NT2/D1 (cell line): ENCODE data around the gene AMBRA1.

Source experiments
- DNase-seq: peaks from one replicate; pipeline ENCODE4 v3.0.0-alpha.2; 2011; ENCODE audit warnings: low read depth, low spot score
- H3K27me3 ChIP-seq: 2 replicates; pipeline ENCODE4 v1.6.0; 2011; ENCODE audit warnings: mild to moderate bottlenecking; ENCODE audit not compliant: insufficient read length, insufficient read depth
- H3K36me3 ChIP-seq: 2 replicates; pipeline ENCODE4 v1.6.1; 2011; ENCODE audit warnings: mild to moderate bottlenecking, low read length, mixed read lengths; ENCODE audit not compliant: insufficient read depth, insufficient read length
- H3K4me1 ChIP-seq: 2 replicates; pipeline ENCODE4 v1.5.1; 2011; ENCODE audit not compliant: insufficient read depth, insufficient read length
- H3K4me3 ChIP-seq: 2 replicates; pipeline ENCODE4 v1.5.1; 2011; ENCODE audit warnings: low read depth; ENCODE audit not compliant: insufficient read length
- H3K9ac ChIP-seq: 2 replicates; pipeline ENCODE4 v1.6.0; 2011; ENCODE audit warnings: low read depth; ENCODE audit not compliant: insufficient read length
- H3K9me3 ChIP-seq: 2 replicates; pipeline ENCODE4 v1.5.1; 2011; ENCODE audit warnings: mild to moderate bottlenecking, low read length; ENCODE audit not compliant: insufficient read depth
- SUZ12 ChIP-seq: IDR thresholded peaks from 2 replicates; pipeline ENCODE4 v1.6.1; 2011; ENCODE audit not compliant: insufficient read length, insufficient read depth; ENCODE audit errors: extremely low read depth
- YY1 ChIP-seq: IDR thresholded peaks from 2 replicates; pipeline ENCODE4 v1.6.1; 2011; ENCODE audit not compliant: insufficient read length, insufficient read depth
- ZNF274 ChIP-seq: IDR thresholded peaks from 2 replicates; pipeline ENCODE4 v1.6.1; 2011; ENCODE audit warnings: mild to moderate bottlenecking, low read depth, low read length

AMBRA1 gene, protein sequence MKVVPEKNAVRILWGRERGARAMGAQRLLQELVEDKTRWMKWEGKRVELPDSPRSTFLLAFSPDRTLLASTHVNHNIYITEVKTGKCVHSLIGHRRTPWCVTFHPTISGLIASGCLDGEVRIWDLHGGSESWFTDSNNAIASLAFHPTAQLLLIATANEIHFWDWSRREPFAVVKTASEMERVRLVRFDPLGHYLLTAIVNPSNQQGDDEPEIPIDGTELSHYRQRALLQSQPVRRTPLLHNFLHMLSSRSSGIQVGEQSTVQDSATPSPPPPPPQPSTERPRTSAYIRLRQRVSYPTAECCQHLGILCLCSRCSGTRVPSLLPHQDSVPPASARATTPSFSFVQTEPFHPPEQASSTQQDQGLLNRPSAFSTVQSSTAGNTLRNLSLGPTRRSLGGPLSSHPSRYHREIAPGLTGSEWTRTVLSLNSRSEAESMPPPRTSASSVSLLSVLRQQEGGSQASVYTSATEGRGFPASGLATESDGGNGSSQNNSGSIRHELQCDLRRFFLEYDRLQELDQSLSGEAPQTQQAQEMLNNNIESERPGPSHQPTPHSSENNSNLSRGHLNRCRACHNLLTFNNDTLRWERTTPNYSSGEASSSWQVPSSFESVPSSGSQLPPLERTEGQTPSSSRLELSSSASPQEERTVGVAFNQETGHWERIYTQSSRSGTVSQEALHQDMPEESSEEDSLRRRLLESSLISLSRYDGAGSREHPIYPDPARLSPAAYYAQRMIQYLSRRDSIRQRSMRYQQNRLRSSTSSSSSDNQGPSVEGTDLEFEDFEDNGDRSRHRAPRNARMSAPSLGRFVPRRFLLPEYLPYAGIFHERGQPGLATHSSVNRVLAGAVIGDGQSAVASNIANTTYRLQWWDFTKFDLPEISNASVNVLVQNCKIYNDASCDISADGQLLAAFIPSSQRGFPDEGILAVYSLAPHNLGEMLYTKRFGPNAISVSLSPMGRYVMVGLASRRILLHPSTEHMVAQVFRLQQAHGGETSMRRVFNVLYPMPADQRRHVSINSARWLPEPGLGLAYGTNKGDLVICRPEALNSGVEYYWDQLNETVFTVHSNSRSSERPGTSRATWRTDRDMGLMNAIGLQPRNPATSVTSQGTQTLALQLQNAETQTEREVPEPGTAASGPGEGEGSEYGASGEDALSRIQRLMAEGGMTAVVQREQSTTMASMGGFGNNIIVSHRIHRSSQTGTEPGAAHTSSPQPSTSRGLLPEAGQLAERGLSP (N-terminal part only)

DNA sequence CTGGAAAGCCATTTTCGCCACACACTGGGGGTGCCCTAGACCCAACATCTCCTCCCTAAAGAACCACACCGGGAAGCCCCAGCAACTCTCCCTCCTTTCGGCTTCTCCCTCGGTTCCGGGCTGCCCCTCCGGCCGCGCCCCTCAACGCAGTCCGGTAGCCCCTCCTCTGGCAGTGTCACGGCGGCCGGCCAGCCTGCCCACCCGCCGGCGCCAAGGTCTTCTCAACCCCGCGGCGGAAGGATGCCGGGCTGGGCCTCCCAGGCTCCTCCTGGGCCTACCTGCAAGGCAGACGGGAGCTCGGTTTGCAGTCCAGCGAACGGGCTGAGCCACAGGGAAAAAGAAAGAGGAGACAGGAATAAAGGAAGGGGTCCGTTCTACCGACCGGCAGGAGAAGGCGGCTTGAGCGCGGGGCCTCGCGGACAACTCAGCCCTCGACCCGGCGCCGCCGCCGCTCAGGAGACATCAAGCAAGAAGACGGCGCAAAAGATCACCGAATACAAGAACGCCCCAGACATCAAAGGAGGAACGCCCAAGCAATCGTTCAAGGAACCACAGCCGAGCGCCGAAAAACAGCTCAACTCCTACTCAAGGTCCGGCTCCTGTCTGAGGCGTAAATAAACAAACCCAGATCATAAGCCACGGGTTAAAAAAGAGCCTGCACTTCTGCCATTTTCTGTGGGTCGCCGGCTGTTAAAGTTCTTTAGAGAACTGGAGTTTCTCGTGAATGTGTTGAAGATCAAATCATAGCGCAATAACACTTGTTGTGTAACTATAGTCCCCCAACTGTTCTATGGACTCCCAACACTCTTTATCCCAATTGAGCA is at the start of gene AMBRA1:
Gene AMBRA1, minus strand, starts transcription at position 474 of the 824 bp plus-strand sequence. CDS start 45,643 bp downstream, outside the sequence.
- Histone ChIP-seq H3K36me3 (no peaks in the 10 kb centered on the region), H3K4me3 (peak within 1 kb of the TSS; percentile 89), H3K27me3 (no peaks in the 10 kb centered on the region), H3K9me3 (no peaks in the 10 kb centered on the region), H3K9ac (peak within 1 kb of the TSS; percentile 90), H3K4me1 (no peaks in the 10 kb centered on the region)
- no peak for TF ChIP-seq ZNF274
- TF ChIP-seq SUZ12 = no peak
- TF ChIP-seq YY1 = no peak
- DNase-seq = peak; percentile 95

DNA sequence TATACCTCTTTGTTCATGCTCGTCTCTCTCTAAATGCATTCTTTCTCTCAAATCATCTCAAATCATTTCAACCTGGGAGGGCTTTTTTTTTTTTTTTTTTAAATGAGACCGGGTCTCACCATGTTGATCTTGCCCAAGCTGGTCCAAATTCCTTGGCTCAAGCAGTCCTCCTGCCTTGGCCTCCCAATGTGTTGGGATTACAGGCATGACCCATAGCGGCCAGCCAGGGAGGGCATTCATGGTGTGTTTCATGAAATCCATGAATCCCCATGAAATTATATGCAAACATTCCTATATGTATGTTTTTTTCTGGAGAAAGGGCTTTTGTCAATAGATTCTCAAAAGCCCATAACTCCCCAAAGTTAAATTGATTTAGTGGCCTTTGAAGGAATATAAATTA is 49.7 kb upstream of the AMBRA1 start:
- Histone ChIP-seq H3K4me1 (no peaks in the 10 kb centered on the region), H3K27me3 (no peaks in the 10 kb centered on the region), H3K9ac (no peak overlapping the region), H3K9me3 (peaks cover 6% of the 10 kb centered on the region; the same call in 1 of the 2 replicates), H3K36me3 (peaks cover 58% of the 10 kb centered on the region), H3K4me3 (no peak overlapping the region)
- no peak for DNase-seq
- no peak for TF ChIP-seq ZNF274
- TF ChIP-seq SUZ12 = no peak
- no peak for TF ChIP-seq YY1

DNA sequence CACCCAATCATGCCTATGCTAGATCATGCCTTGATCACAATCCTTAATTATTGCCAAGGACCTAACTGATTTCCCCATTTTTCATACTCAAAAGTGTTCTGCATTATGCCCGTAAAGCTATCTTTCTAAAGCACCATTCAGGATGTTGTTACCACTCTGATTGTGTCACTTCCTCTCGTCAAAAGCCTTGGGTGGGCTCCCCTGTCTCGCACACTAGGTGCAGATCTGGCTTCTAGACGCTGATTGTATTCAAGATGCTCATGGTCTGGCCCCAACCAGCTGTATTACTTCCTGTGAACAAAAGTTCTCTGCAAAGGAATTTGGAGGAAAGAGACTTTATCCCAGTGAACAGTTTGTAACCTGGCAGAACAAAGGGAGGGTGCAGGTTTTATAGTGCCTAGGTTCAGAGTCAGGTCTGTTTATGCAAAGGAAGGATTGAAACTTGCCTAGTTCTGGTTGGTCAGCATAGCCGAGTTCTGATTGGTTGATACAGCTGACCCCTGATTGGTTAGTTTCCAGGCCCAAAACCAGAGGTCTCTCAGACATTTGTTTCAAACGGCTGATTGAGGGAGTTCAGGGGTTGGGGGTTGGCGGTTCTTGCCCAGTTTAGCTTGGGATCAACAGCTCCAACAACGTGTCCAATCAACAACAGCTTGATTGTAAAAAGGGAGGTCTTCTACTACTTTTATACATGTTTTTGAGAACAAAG is 49.0 kb upstream of the AMBRA1 start:
- TF ChIP-seq SUZ12 = no peak
- Histone ChIP-seq H3K36me3 (peaks cover 57% of the 10 kb centered on the region), H3K9me3 (peaks cover 6% of the 10 kb centered on the region; the same call in 1 of the 2 replicates), H3K9ac (no peak overlapping the region), H3K27me3 (no peaks in the 10 kb centered on the region), H3K4me1 (no peaks in the 10 kb centered on the region), H3K4me3 (no peak overlapping the region)
- no peak for DNase-seq

DNA sequence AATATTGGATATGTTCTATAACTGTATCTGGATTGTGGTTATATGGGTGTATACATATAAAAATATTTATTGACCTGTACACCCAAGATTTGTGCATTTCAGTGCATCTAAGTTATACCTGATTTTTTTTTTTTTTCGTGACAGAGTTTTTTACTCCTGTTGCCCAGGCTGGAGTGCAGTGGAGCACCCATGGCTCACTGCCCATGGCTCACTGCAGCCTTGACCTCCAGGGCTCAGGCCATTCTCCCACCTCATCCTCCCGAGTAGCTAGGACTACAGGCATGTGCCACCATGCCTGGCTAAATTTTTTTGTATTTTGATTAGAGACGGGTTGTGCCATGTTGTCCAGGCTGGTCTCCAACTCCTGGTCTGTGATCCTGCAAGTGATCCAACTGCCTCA is 47.8 kb upstream of the AMBRA1 start:
- H3K9me3 ChIP-seq = peaks cover 6% of the 10 kb centered on the region; the same call in 1 of the 2 replicates
- TF ChIP-seq SUZ12 (no peak), YY1 (no peak), ZNF274 (no peak)
- H3K9ac ChIP-seq = no peak overlapping the region
- no peak for DNase-seq
- H3K4me1 ChIP-seq = no peaks in the 10 kb centered on the region
- H3K36me3 ChIP-seq = peaks cover 51% of the 10 kb centered on the region
- no peaks in the 10 kb centered on the region for H3K27me3 ChIP-seq
- no peak overlapping the region for H3K4me3 ChIP-seq

DNA sequence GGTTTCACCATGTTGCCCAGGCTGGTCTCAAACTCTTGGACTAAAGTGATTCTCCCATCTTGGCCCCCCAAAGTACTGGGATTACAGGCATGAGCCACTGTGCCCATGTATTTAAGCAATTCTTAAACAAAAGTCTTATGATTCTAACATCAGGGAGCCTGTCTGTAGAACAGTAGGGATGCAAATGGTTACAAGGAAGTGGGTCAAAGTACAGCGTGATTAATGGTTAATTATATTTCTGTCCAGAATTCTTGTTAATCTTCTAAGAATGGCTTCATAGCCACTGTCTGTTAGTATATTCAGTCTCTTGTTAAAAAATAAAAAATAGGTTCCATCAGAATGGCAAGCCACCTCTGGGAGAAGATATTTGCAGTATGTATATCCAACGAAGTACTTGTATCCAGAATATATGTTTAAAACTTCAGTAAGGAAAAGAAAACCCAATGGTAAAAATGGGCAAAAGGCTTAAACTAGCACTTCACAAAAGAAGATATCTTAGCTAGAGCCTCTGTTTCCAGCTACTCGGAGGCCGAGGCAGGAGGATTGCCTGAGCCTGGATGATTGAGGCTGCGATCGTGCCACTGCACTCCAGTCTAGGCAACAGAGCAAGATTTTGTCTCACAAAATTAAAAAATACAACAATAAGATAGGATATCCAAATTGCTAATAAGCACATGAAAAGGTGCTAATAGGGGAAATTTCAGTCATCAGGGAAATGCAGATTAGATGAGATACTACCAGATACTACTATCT is 46.4 kb upstream of the AMBRA1 start:
- H3K4me3 ChIP-seq = no peak overlapping the region
- H3K36me3 ChIP-seq = peaks cover 44% of the 10 kb centered on the region
- no peaks in the 10 kb centered on the region for H3K27me3 ChIP-seq
- no peak for DNase-seq
- H3K9me3 ChIP-seq = peaks cover 6% of the 10 kb centered on the region; the same call in 1 of the 2 replicates
- no peak overlapping the region for H3K9ac ChIP-seq
- TF ChIP-seq YY1 (no peak), SUZ12 (no peak), ZNF274 (no peak)
- no peaks in the 10 kb centered on the region for H3K4me1 ChIP-seq
